ENCODE data around the gene PPIP5K2.

DNA sequence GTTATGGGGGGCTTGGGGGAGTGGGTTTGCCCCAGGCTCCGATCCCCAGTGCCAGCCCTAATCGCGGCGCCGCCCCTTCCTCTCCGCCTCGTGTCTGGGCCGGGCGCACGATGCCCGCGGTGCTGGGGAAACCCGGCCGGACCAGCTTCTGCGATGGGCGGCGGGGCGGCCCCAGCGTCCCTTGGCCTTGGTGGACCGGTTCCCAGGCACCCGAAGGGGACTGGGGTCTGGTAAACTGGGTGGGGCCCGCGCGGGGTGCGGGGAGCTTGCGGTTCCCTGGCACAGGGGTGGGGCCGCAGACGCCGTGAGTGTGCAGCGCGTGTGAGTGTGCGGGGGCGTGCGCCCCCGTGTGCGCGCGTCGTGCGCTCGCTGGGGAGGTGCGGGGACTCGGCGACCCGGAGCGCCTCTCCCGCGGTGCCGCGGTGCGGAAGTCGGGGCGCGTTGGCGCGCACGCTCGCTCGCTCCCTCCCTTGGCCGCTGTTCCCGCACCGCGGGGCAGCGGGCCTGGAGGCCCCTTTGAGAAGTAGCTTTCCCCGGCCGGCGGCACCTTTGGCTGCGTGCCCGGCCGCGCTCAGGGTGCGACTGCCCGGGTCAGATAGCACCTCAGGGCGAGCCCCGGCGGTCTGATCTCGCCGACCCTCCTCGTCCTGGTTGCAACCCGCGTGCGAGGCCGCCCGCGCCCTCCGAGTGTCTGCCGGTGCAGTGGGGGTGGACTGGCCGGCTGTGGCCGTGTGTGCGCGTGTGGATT, 139.0 kb downstream of the PPIP5K2 start:
- TF ChIP-seq POLR2AphosphoS5 (IDR thresholded peaks at IDR 0.05; ENCODE audit: low read depth, low read length): 0 out of 2 replicates have a peak, but pooled peaks have one; percentile 1
- TF ChIP-seq, protein P1, sequence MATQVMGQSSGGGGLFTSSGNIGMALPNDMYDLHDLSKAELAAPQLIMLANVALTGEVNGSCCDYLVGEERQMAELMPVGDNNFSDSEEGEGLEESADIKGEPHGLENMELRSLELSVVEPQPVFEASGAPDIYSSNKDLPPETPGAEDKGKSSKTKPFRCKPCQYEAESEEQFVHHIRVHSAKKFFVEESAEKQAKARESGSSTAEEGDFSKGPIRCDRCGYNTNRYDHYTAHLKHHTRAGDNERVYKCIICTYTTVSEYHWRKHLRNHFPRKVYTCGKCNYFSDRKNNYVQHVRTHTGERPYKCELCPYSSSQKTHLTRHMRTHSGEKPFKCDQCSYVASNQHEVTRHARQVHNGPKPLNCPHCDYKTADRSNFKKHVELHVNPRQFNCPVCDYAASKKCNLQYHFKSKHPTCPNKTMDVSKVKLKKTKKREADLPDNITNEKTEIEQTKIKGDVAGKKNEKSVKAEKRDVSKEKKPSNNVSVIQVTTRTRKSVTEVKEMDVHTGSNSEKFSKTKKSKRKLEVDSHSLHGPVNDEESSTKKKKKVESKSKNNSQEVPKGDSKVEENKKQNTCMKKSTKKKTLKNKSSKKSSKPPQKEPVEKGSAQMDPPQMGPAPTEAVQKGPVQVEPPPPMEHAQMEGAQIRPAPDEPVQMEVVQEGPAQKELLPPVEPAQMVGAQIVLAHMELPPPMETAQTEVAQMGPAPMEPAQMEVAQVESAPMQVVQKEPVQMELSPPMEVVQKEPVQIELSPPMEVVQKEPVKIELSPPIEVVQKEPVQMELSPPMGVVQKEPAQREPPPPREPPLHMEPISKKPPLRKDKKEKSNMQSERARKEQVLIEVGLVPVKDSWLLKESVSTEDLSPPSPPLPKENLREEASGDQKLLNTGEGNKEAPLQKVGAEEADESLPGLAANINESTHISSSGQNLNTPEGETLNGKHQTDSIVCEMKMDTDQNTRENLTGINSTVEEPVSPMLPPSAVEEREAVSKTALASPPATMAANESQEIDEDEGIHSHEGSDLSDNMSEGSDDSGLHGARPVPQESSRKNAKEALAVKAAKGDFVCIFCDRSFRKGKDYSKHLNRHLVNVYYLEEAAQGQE (IDR thresholded peaks at IDR 0.05; ENCODE audit: insufficient read depth in 1 of 2, low read depth in 2 of 2, low read length in 2 of 2): no peak
- TF ChIP-seq TAF1 (IDR thresholded peaks at IDR 0.05; ENCODE audit: borderline replicate concordance, insufficient read depth, low read length): no peak

Measured in PFSK-1 (cell line).